Stimulated activated CD8-positive, alpha-beta memory T cell treated with anti-CD3 and anti-CD28 coated beads, Interleukin-4, amount 100 ng/mL, for 1 hour (primary cell): ENCODE data around the gene PPP1R14D.

Experiments used
- DNase-seq, 2 donors: peaks; one replicate each; pipeline ENCODE4 v3.0.0-alpha.2; 2020; ENCODE audit warnings: low read depth in 2 of 2, low spot score in 1 of 2

The PPP1R14D gene

GRCh38 chr15:40823572-40824343 is 4.8 kb downstream of the PPP1R14D start:
- no peak for DNase-seq

DNA sequence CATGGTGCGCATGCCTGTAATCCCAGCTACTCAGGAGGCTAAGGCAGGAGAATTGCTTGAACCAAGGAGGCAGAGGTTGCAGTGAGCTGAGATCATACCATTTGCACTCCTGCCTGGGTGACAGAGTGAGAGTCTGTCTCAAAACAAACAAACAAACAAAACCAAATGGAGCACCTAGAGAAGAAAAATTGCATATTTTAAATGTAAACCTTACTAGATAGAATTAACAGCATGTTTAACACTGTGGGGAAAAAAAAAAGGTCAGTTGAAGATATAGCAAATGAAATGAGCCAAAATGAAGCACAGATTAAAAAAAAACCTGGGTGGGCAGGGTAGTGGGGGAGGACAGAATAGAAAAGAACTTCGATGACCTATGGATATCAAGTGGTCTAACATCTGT is 7.3 kb downstream of the PPP1R14D start:
- DNase-seq = no peak

DNA sequence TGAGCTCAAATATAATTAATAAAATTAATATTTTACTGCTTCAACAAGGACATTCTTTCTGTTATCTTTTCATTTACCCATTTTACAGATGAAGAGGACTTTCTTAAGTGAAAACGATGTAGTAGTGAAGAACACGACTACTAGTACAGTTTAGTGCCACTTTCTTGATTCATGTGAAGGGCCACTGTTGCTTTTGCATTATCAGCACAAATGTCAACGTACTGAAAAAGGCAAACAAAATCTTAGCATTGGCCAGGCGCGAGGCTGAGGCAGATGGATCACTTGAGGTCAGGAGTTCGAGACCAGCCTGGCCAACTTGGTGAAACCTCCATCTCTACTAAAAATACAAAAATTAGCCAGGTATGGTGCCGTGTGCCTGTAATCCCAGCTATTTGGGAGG is 9.5 kb downstream of the PPP1R14D start:
- no peak for DNase-seq

GRCh38 chr15:40815042-40815698 is 13.3 kb downstream of the PPP1R14D start:
- no peak for DNase-seq

- no peak for DNase-seq
Measured at GRCh38 chr15:40812721-40813425, 15.6 kb downstream of the PPP1R14D start.

GRCh38 chr15:40808861-40809450 is 19.6 kb downstream of the PPP1R14D start:
- DNase-seq = no peak

GRCh38 chr15:40807888-40808461 is 20.5 kb downstream of the PPP1R14D start:
- no peak for DNase-seq

DNA sequence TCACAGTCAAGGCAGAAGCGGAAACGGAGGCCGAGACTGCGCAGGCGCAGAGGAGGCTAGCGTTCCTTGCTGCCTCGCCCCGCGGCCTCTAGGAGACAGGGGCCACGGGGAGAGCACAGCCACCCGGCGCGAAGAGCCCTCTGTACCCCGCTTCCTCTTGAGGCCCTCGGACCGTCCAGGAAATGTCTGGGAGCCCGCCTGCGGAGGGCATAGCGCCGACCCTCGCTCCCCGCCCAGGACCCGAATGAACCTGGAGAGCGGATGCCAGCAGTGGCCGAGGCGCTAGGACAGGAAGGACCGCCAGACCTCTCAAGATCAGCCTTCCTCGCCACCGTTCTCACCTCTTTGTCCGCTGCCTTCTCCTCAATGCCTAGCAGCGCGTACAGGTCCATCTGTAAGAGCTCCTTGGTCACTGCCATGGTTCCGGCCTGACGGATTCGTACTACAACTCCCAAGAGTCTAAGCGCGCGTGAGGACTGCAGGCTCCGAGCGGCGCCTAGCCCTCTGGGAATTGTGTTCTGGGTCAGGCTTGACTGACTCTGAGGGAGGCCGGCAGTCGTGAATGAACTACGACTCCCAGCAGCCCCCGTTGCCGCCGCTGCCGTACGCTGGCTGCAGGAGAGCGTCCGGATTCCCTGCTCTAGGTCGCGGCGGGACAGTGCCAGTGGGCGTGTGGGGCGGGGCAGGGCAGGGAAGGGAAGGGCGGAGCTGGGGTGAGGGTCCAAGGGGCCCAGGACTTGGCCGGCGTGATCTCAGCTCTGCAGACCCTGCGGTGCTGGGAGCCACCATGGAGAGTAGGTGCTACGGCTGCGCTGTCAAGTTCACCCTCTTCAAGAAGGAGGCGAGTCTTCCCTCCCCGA is 21.2 kb downstream of the PPP1R14D start, which contains the start of the genes DNAJC17 and ZFYVE19:
Gene DNAJC17 (minus strand): TSS at position 446 of the 860 bp plus-strand sequence. CDS start 27 bp downstream, at position 419.
Gene ZFYVE19 (plus strand): TSS at position 62 of the 860 bp plus-strand sequence. CDS start 501 bp downstream, at position 563.
- peak; percentile 76 to 90 for DNase-seq

DNA sequence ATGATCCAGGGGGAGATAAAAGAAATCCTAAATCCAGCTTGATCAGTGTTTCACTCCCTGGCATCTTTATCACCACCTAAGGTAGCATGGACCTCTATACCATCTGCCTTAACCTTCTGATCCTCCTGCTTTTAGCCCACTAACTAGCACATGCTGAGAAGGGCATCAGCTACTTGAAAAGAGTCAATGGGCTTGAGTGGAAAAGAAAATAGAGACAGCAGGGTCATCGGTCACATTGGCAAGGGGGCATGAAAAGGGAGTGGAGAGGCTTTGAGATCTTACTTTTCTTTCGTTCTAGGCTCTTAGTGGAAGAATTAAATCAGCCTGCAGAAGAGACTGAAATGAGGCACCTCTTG is 21.9 kb downstream of the PPP1R14D start:
- no peak for DNase-seq

DNA sequence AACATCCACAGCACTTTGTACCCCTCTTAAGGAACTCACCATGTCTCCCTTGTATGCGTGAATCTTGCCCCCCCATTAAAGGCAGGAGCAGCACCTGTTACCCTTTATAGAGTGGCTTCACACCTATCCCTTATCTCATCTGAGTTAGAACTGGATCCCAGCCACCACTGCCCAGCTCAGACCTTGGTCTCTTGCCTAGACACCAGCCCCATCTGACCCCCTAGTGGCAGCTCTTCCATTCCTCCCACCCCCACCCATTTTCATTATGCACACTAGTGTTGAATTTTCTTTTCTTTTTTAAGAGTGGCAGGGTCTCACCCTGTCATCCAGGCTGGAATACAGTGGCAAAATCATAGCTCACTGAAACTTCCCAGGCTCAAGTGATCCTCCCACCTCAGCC is 24.8 kb downstream of the PPP1R14D start:
- DNase-seq = no peak

- no peak for DNase-seq
Measured at GRCh38 chr15:40803076-40803475, 25.4 kb downstream of the PPP1R14D start.

- DNase-seq = no peak
Measured at GRCh38 chr15:40799523-40799922, 29.0 kb downstream of the PPP1R14D start.

DNA sequence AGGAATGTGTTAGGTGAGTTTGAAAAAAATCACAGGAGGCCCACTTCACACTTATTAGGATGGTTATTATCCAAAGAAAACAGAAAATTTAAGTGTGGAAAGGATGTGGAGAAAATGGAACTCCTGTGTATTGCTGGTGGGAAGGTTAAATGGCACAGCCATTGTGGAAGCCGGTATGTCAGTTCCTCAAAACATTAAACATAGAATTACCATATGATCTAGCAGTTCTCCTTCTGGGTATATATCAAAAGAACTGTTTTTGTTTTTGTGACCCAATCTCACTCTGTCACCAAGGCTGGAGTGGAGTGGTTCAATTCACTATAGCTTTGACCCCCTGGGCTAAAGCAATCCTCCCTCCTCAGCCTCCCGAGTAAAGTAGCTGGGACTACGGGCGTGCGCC is 32.0 kb downstream of the PPP1R14D start:
- no peak for DNase-seq

DNA sequence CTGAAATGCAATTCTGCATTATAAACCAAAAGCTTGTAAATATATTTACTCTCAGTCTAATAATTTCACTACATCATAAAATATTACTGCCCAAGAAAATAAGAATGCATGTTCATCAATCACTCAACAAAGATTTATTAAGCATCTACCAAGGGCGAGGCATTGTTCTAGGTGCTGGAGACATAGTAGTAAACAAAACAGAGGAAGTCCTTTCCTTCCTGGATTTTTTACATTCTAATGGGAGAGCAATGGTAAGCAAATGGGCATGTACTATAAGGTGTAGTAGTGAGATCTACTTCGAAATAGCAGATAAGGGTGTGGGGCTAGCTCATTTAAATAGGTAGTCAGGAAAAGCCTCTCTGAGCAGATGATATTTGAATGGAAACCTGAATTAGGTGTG is 32.5 kb downstream of the PPP1R14D start:
- DNase-seq = no peak

- DNase-seq = no peak
Measured at GRCh38 chr15:40793216-40793989, 35.1 kb downstream of the PPP1R14D start.

DNA sequence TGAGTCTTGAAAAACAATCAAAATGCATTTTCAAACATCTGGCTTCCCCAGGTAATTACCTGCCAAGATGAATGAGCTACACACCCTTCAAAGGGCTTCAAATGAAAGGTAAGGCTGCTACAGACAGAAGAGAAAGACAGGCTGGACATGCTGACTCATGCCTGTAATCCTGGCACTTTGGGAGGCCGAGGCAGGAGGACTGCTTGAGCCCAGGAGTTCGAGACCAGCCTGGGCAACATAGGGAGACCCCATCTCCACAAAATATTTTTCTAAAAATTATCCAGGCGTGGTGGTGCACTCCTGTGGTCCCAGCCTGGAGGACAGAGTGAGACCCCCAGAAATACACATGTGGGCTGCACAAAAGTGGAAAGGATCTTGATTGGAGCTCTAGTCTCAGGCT is 36.1 kb downstream of the PPP1R14D start:
- no peak for DNase-seq

GRCh38 chr15:40790718-40791117 is 37.8 kb downstream of the PPP1R14D start:
- no peak for DNase-seq

DNA sequence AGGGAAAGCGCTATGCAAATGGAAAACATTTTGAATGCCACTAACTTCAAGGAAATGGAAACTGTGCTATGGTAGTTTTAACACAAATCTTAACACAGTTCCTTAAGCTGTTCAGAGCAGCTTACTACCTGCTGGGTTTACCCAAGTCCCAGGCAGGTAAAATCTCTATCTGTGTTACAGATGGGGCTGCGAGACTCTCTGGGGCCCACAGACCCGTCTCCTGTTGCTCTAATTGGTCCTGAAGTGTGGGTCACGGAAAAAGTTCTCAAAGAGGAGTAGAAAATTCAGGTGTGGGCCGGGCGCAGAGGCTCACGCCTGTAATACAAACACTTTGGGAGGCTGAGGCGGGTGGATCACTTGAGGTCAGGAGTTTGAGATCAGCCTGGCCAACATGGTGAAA is 38.5 kb downstream of the PPP1R14D start:
- no peak for DNase-seq

DNA sequence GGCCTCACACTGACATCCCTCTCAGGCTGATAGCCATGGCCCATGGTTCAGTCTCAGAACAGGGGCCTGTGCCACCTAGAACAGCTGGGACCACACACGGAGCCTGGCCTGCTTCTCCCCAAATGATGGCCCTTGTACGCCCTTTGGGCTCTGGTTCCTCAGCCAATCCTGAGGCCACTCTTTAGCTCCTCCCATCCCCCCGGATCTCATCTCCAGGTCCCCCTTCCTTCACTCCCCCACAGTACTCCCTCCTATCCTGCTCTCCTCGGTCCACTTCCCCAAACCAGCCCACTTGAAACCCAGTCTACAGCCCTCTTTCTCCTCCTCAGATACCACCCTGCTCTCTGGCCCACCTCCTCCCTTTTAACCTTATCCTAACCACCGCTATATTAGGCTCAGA is 39.4 kb downstream of the PPP1R14D start:
- no peak for DNase-seq

DNA sequence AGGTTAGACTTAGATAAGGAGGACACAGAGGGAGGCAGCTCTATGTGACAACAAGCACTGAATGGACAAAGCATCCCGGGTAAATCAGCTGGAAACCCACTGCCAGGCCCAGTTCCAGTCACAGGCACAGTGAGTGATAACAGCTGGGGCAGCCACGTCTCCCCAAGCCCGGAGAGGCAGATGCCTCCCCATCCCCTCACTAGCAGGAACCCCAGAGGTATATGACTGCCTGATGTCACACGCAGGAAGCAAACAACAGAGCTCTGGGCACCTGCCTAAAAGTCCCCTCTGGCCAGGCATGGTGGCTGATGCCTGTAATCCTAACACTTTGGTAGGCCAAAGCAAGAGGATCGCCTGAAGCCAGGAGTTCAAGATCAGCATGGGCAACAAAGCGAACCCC is 40.5 kb downstream of the PPP1R14D start:
- DNase-seq = no peak
